Measurements from ENCODE around the gene MAML3.

- TF ChIP-seq, protein P1, sequence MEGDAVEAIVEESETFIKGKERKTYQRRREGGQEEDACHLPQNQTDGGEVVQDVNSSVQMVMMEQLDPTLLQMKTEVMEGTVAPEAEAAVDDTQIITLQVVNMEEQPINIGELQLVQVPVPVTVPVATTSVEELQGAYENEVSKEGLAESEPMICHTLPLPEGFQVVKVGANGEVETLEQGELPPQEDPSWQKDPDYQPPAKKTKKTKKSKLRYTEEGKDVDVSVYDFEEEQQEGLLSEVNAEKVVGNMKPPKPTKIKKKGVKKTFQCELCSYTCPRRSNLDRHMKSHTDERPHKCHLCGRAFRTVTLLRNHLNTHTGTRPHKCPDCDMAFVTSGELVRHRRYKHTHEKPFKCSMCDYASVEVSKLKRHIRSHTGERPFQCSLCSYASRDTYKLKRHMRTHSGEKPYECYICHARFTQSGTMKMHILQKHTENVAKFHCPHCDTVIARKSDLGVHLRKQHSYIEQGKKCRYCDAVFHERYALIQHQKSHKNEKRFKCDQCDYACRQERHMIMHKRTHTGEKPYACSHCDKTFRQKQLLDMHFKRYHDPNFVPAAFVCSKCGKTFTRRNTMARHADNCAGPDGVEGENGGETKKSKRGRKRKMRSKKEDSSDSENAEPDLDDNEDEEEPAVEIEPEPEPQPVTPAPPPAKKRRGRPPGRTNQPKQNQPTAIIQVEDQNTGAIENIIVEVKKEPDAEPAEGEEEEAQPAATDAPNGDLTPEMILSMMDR (IDR thresholded peaks at IDR 0.05; ENCODE audit: low read length): no peak
- no peak for TF ChIP-seq EZH2 (IDR thresholded peaks at IDR 0.05; ENCODE audit: borderline replicate concordance, low read length)
Measured at GRCh38 chr4:140046016-140046415, 108.0 kb downstream of the MAML3 start.
